GM03348 (cell line): ENCODE measurements around the gene CALCB.
A peak's percentile ranks its signal among the peaks of the same experiment; 100 is the strongest.
"Not testable (repeated sequence)": the region's sequence is repeated elsewhere in the genome, so short reads cannot be mapped to it uniquely, and the experiment has no call there.

Experiments
- DNase-seq: peaks from one replicate; pipeline ENCODE4 v3.0.0; 2012; ENCODE audit warnings: low spot score

Gene CALCB, protein sequence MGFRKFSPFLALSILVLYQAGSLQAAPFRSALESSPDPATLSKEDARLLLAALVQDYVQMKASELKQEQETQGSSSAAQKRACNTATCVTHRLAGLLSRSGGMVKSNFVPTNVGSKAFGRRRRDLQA

DNA sequence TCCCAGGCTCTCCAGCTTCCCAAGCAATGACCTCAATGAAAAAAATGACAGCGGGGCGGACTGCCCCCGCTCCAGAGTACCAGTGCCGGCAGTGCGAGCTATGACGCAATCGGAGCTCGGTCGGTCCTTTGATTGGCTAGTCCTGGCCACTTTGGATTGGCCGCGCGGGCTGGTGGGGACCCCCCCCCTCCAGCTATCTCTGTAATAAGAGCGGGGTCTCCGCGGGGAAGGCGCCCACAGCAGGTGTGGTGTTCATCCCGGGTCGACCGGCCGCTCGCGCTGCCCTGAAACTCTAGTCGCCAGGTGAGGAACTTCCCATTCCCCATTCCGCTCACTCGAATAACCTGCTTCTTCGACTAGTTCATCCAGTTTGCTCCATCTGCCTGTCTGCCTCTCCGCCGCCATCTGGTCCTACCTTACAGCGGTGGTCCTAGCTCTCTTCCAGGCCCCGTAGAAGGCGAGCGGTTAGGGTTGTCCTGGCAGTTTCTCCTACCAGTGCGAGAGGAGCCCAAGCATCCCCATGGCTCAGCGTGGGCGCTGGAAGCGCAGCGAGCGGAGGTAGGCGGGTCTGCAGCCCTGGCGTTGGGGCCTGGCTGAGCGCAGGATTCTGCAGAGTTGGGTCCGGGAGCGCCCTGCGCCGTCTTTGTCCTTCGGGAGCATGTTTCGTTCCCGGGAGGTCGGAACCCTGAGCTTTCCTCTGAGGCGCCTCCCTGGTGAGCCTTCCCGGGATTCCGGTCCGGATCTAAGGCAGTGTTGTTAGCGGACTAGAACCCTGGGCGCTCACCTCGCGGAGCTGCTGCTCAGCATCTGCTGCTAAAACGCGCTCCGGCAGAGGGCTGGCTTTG lies at the start of gene CALCB:
CALCB (plus strand) TSS at position 233 of the 845 bp plus-strand sequence. CDS start 1,126 bp downstream, outside the sequence.
- DNase-seq = peak; percentile 53

DNA sequence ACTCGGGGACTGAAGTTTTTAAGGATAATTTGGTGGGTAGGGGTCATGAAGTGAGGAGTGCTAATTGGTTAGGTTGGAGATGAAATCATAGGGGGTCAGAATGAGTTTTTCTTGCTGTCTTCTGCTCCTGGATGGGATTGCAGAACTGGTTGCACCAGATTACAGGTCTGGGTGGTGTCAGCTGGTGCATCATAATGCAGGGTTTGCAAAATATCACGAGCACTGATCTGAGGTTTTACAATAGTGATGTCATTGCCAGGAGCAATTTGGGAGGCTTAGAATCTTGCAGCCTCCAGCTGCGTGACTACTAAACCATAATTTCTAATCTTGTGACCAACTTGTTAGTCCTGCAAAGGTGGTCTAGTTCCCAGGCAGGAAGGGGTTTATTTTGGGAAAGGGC lies 46.4 kb upstream of the CALCB start:
- DNase-seq = no peak

DNA sequence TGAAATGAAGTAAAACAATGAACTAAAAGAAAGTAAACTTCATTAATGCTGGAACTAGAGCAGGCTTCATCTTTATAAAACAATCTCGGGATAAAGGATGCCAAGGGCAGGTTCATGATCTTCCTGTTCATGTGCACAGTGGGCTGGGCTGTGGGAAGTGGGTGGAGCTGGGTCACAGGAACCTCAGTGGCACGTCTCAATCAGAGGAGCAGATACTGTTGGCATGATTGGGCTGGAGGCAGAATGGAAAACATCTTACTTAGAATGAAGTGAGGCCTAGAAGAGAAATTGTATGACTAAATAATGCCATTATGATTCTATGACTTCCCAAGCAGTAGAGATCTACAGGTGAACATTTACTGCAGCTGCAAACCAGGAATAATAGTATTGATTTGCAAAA lies 45.4 kb upstream of the CALCB start:
- no peak for DNase-seq

DNA sequence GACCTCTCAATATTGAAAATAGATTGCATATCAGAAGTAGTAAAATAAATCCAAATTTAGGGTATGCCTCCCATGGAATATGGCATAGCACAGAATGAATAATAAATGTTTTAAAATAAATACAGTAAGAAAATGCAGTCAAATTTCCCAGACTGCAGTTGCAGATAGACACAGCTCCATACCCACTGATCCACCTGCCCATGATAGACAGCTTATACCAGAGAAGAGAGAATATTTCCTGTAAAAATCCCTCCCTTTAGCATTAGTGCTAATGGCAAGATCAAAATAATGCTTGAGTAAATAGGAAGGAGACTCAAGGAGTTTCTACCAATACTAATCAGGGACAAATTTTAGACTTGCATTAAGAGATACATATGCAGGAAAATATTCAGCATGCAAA lies 45.0 kb upstream of the CALCB start:
- DNase-seq = no peak

DNA sequence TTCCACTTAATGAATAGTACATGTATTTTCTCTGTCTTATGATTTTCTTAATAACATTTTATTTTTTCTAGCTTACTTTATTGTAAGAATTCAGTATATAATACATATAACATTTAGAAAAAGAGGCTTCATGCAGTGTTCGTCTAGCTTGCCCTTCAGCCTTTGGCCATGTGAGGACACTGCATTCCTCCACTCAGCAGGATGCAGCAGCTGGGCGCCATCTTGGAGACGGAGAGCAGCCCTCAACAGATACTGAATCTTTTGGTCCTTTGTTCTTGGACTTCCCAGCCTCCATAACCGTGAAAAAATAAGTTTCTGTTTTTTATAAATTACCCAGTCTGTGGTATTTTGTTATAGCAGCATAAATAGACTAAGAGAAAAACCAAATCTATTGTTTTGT lies 41.4 kb upstream of the CALCB start:
- DNase-seq = not testable (repeated sequence)

DNA sequence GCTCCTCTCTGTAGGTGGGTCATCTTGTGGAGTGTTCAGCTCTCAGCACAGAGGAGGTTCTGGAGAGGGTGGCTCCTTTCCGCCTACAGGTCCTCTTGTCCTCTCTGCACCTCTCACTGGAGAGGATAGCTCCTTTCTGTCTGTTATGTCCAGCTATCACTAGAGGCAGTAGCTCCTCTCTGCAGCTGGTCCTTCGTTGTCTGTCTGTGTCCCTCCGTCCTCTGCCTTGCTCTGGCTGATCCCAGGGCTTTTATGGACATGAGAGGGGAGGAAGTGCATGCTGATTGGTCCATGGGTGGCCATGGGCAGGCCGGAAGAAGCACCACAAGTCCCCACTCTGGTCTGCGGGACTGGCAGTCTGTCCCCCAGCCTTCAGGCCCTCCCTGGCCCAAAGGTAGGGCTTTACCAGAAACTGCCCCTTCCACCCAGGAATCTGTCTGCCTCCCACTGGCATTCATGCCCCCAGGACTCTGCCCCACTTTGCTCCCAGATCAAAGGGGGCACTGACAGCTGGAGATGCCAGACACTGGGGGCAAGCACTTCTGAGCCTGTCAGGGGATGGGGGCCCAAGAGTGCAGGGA lies 38.6 kb upstream of the CALCB start:
- no peak for DNase-seq

DNA sequence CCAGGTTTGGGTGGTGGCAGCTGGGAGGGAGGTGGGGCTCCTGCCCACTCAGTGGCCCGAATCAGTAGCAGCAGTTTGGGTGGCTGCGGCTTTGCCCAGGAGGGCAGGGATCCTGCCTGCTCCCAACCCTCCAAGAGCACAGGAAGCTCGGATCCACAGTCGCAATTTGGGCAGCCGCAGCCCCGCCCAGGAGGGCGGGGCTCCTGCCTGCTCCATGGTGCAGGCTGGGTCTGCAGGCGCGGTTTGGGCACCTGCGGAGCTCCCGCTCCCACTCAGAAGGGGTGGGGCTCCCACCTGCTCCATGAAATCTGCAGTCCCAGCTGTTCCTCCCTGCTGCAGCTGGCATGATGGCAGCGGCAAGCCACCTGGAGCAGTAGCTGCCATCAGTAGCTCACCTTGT lies 38.1 kb upstream of the CALCB start:
- DNase-seq = no peak

DNA sequence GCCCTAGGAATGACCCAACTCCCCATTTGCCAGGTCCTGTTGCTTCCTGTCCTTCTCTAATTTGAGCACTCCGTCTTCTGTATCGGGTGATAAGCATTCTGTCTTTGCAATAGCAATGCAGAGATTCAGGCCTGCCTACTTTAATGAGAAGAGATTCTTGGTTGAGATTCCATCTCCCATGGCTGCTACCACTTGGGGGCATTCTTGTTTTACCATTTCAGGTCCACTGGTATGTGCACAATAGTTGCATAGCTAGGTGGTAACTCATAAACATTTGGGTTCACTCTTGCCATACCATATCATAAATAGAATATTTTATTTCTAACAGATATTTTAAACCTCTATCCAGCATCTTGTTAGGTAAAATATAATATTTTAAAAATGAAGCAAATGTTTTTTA lies 34.4 kb upstream of the CALCB start:
- DNase-seq = peak; percentile 33

DNA sequence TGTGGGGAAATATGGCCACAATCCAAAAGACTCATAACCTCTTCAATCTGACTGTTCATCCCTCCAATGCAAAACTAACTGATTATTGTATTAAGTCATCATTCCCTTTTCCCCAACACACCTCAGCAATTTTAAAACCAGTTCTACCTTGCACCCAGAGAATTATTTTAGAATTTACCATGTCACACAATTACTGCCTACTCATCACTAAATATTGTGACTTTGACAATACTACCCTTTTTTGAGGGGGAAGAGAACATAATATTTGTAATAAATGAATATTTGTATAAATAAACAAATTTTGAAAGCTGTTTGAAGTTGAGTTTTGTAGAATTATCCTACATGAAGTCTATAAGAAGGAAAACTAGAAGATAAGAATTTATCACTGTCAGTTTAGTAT lies 28.2 kb upstream of the CALCB start:
- DNase-seq = no peak

DNA sequence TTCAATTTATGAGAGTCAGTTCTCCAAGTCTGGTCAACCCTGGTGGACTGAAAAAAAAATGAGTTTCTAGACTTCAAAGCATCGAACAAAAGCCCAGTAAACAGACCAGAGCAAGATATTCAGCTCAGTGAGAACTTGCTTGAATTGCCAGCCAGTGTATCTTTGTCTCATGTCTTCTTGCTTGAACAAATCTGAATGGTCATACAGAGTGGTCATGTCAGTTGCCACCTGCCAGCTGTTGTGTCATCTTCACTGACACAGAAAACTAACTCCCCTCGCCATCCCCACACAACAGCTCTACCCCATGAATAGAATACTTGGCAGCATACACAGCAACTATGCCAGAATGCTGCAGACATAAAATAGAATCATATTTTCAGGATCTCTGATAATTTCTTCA lies 27.5 kb upstream of the CALCB start:
- DNase-seq = no peak

DNA sequence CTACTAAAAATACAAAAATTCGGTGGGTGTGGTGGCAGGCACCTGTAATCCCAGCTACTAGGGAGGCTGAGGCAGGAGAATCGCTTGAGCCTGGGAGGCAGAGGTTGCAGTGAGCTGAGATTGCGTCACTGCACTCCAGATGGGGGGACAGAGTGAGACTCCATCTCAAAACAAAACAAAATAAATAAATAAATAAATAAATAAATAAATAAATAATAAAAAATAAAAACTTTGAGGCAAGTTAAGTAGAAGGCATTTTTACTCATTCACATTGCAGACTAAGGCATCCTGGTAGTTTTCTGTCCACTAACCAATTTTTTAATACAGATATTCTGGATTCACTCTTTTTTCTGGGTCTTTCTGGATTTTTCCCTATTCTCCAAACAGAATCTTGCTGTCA lies 26.7 kb upstream of the CALCB start:
- not testable (repeated sequence) for DNase-seq

DNA sequence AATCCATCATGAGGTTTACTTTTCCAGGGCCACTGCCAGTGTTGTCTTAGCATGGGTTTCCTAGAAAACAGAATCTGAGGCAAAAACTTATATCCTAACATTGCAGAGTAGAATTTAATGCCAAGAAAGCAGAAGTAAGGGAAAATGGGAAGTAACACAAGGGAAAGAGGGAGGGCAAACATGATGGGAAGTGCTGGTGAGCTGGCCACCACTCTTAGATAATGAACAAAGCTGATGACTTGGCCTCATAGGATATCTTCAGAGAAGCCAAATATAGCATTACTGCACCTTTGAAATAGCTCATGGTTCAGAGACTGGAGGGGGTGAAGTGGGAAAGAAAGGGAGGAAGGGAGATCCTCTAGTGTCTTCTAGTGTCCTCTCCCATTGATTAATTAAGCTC lies 24.8 kb upstream of the CALCB start:
- no peak for DNase-seq

DNA sequence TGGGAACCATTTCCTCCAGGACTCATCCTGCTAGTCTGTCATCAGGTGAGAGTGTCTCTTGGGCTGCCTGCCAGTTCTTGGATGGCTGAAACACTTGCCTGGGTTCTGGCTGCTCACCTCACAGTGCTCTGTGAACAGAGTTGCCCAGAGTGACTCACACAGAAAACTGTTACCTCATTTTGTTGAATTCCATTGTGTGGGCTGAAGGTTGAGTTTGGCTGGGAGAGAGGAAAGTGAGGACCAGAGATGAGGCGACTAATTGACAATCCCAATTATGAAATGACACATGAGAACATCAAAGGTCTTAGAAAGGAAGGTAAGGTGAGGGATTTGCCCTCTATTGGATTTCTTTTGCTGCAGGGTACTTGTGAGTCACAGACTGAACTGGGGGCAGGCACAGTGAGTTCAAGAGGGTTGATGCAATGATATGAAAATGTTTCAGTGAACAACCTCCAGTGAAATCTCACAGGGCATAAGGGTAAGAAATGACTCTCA lies 20.2 kb upstream of the CALCB start:
- no peak for DNase-seq

DNA sequence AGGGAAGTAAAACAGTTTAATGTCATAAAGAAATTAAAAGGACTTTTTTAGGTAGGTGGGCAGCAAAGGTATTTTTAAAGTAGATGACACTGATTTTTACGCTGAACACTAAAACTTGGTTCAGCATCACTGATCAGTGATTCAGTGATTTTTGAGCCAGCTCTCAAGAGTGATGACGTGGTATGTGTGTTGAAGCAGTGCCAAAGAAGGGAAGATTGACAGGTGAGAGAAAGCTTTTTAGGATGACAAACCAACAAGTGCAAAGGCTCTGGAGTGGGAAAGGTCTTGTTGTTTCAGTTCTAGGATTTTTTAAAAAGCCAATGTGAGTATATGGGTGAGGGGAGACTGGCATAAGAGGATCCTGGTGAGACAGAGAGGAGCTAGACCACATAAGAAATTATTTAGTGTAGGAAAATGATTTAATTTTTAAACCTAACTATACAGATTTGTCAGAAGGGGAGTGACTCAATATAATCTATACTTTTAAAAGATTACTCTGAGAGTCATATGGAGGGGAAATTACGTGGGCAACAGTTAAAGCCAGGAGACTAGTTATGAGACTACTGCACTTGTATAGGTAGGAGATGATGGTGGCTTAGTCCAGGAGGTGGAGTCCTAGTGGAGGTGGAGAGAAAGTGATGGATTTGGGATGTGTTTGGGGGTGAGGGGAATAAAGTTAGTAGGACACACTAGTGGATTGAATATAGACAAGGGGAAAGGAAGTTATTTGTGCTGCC lies 17.6 kb upstream of the CALCB start:
- no peak for DNase-seq

DNA sequence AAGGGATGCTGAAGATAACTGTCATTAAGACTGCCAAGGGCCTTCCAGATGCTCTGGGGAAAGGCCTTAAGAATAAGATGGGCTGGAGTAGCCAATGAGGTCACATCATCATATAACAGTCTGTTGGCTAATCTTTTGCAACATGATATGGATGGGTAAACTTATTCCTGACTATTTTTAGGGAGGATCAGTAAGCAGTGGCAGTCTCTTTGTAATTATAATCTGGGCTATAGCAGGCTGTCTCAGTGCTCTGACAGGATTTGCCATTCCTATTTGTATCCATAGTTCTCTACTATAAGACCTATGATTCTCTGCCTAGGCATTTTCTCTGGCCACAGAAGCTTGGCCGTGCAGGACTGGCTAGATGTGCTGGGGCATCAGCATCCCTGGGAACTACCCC lies 16.1 kb upstream of the CALCB start:
- no peak for DNase-seq

DNA sequence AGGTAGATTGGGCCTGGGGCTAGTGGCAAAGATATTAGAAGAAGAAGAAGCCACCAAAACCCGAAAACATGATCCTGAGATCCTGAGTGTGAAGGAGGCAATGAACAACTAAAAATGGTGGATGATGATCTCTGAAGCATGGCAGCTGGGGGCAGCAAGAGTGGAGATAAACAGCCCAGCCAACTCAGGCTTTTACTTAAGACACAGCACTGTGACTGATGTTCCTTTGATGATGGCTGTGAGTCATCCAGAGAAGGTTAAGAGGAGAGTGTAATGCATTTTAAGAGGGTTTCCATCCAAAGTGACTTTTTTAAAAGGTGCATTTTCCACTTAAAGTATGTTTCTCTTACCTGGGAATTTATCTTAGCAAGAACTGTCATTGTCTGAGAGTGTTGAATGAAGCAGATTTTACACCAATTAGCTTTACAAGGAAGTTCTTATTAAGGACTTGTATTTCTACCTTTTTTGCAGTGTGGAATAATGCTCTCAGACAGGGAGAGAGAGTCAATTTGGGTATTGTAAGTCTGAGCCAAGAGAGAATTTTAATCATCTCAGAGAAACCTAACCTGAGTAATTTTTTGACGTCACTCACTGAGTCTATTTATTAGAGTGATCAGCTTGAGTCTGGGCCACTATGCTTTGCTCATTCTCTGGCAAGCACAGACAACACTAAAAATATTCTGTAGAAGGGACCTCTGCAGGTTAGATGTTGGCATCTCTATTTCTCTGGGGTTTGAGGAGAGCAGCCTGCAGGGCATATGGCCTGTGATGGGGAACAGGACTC lies 14.1 kb upstream of the CALCB start:
- DNase-seq = no peak

DNA sequence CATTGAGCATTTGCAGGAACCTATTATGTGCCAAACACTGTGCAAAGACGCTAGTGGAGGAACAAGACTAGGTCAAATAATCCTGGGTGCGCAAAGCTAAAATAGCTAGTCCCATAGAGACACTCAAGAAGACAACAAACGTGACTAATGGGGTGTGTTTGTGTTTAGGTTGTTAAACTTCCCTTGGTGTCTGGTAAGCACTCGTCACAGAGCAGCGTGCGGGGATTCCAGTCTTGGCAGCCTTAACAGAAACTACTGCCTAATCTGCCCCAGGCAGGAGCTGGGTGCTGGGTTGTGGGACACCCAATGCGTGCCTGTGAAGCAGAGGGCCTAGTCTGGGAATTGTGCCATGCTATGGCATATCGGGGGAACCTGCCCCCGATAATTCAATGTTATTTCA lies 10.8 kb upstream of the CALCB start:
- no peak for DNase-seq

DNA sequence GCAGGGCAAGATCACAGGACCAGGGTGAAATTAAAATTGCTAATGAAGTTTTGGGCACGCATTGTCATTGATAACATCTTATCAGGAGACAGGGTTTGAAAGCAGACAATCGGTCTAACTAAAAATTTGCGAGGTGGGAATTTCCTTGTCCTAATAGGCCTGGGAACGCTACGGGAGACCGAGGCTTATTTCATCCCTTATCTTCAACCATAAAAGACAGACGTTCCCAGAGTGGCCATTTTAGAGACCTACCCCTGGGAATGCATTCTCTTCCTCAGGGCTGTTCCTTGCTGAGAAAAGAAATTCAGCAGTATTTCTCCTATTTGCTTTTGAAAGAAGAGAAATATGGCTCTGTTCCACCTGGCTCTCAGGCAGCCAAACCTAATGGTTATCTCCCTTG lies 3.6 kb upstream of the CALCB start:
- not testable (repeated sequence) for DNase-seq

DNA sequence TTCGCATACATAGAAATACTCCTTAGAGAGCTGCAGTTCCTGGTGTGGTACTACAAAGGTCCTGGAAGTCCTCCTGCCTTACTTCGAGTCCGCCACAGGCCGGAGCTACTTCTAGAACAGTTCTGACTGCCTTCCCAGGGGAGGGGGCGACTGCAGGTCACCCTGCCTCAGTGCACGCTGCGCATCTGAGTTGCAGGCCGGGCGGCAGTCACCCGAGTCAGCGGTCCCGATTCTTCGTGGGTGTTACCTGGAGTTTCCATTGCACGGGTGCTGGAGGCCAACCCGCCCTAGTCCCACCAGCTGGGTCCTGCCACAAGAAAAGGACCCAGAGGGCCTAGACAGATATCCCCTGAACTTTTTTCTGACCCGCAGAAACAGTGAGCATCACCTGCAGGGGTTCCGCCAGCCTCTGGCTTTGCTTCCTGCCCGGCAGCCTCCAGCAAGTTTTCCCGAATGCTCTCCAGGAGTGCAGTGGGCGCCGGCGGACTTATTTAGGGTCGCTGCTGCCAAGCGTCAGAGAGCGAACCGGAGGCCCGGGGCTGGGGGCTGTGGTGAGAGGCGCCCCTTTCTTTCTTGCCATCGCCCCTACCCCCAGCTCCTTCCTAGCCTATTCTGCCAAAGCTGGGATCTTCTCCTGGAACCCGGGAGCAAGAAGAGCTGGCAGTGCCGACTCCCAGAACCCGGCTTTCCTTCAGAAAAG lies 1.7 kb upstream of the CALCB start:
- DNase-seq = no peak

DNA sequence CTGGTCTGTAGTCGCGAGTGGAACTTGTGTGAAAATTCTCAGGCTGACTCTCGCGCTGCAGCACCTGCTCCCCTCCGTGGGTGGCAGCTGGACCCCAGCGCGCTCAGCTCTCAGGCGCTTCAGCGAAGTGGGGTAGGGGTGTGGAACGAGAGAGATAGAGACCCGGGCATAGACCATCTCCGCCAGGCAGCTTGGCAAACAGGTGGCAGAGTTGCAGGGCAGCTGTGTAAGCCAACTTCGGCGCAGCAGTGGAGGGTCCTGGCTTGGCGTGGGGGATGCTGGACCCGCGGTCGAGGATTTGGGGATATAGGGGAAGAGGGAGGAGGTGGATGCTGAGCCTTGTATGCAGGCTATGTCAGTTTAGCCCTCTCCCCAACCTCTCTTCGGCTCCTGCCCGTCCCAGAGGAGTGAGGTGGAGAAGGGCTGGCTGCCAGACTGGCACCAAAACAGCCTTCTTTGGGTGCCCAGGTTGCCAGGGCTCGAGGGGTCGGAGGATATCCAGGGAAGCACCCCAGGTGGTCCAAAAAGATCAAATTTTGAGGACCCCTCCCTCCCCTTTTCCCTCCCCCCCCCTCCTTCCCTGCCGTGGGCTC lies 746 bp upstream of the CALCB start:
- DNase-seq = no peak
